ENCODE data around the gene MDC1.
"Not testable (repeated sequence)": the region's sequence is repeated elsewhere in the genome, so short reads cannot be mapped to it uniquely, and the experiment has no call there.

Gene MDC1, protein sequence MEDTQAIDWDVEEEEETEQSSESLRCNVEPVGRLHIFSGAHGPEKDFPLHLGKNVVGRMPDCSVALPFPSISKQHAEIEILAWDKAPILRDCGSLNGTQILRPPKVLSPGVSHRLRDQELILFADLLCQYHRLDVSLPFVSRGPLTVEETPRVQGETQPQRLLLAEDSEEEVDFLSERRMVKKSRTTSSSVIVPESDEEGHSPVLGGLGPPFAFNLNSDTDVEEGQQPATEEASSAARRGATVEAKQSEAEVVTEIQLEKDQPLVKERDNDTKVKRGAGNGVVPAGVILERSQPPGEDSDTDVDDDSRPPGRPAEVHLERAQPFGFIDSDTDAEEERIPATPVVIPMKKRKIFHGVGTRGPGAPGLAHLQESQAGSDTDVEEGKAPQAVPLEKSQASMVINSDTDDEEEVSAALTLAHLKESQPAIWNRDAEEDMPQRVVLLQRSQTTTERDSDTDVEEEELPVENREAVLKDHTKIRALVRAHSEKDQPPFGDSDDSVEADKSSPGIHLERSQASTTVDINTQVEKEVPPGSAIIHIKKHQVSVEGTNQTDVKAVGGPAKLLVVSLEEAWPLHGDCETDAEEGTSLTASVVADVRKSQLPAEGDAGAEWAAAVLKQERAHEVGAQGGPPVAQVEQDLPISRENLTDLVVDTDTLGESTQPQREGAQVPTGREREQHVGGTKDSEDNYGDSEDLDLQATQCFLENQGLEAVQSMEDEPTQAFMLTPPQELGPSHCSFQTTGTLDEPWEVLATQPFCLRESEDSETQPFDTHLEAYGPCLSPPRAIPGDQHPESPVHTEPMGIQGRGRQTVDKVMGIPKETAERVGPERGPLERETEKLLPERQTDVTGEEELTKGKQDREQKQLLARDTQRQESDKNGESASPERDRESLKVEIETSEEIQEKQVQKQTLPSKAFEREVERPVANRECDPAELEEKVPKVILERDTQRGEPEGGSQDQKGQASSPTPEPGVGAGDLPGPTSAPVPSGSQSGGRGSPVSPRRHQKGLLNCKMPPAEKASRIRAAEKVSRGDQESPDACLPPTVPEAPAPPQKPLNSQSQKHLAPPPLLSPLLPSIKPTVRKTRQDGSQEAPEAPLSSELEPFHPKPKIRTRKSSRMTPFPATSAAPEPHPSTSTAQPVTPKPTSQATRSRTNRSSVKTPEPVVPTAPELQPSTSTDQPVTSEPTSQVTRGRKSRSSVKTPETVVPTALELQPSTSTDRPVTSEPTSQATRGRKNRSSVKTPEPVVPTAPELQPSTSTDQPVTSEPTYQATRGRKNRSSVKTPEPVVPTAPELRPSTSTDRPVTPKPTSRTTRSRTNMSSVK (N-terminal part only)

DNA sequence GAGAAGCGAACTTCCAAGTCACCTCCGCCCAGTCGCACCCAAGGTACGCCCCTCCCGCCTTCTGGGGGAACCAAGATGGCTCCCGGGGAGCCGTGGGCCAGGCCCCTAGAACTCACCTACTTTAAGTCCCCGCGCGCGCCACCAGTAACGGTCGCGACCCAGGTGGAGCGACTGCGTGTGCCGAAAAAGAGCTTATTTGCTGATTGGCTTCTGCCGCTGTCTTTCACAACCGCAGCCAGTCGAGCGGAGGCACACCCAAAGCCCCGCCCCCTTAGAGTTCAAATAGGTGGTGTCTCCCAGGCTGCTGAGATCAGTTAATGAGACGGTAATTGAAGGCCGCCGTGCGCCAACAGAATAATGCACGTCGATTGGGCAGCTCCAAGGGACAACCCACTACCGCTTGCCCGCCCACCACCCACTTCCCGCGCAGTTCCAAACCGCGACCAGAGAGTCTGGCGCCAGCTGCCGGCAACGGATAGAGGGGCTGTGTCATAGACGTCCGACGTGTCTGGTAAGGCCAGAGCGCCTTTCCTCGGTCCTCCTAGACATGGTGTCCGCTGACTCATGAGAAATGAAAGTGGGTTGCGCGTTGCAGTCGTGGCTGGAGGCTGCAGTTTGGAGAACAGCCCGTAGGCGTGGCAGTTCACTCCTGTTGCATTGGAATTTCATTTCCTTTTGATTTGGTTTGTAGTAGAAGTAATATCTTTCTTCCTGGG is at the start of gene MDC1:
Gene MDC1, minus strand, starts transcription at position 153 of the 716 bp plus-strand sequence. CDS start 2,106 bp downstream, outside the sequence.
- peak; percentile 96 for DNase-seq (ENCODE audit: low spot score)

DNA sequence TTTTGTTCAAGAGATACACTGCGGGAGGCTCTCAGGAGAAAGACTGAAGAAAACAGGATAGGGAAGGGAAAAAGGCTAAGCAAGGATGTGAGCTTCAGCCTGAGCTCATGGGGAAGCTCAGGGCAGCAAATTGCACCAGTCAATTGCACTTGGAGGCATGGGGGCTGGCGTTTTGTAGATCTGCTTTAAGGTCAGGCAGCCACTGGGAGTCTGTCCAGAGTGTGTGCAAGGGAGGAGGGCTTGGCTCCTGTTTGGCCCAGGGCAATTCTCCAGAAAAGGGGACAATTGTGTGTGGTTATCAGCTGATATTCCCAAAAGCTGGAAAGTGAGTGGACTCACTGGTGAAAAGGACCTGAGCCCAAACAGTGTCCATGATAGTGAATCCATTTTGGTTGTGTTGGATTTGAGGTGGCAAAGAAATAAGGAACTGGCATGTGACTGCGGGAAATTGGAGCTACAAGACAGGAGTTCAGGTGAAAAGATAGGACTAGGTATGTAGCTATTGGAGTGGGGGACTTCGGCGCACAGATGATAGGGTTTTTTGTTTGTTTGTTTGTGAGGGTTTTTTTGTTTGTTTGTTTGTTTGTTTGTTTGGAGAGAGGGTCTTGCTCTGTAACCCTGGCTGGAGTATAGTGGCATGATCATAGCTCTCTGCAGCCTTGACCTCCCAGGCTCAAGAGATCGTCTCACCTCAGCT is 49.5 kb upstream of the MDC1 start:
- DNase-seq (ENCODE audit: low spot score), result no peak

GRCh38 chr6:30765495-30765894 is 48.4 kb upstream of the MDC1 start:
- not testable (repeated sequence) for DNase-seq (ENCODE audit: low spot score)

DNA sequence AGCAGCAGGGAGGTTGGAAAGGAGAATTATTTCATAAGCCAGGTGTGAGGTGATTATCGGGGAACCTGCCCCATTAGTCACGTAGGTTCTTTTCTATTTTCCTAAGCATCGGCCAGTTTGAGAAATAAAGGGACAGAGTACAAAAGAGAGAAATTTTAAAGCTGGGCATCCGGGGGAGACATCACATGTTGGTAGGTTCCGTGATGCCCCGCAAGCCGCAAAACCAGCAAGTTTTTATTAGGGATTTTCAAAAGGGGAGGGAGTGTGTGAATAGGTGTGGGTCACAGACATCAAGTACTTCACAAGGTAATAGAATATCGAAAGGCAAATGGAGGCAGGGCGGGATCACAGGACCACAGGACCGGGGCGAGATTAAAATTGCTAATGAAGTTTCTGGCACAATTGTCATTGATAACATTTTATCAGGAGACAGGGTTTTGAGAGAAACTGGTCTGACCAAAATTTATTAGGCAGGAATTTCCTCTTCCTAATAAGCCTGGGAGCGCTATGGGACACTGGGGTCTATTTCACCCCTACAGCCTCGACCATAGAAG is 47.5 kb upstream of the MDC1 start:
- DNase-seq (ENCODE audit: low spot score), result not testable (repeated sequence)

- no peak for DNase-seq (ENCODE audit: low spot score)
Measured at GRCh38 chr6:30763618-30764489, 46.8 kb upstream of the MDC1 start.

- no peak for DNase-seq (ENCODE audit: low spot score)
Measured at GRCh38 chr6:30763155-30763617, 46.1 kb upstream of the MDC1 start.

- DNase-seq (ENCODE audit: low spot score), result no peak
Measured at GRCh38 chr6:30761791-30762429, 44.8 kb upstream of the MDC1 start.

GRCh38 chr6:30760549-30760948 is 43.5 kb upstream of the MDC1 start:
- DNase-seq (ENCODE audit: low spot score), result no peak

- DNase-seq (ENCODE audit: low spot score), result no peak
Measured at GRCh38 chr6:30759575-30760239, 42.6 kb upstream of the MDC1 start.

DNA sequence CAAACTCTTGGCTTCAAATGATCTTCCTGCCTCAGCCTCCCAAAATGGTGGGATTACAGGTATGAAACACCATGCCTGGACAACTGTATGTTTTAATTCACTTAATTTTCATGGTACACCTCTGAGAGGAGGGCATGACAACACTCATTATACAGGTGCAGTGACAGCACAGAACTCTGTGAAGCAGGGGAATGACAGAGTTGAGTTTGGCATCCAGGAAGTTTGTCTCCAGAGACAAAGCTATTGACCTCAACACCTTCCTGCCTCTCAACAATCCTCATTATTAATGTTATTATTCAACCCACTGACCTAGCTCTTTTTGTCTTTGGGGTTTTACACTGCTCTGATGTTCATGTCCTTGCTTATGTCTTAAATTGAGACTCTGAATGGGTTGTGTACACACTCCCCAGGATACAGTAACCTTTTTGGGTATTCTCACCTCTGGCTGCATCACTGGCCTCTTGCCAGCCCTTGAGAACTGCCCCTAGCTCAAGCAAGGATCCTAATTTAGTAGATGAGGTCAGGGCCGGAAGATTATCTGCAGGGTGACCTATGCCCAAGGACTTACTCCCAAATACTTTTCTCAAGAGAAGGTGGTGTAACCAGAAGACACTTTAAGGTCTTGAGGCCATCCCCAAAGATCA is 40.3 kb upstream of the MDC1 start:
- DNase-seq (ENCODE audit: low spot score), result no peak

DNA sequence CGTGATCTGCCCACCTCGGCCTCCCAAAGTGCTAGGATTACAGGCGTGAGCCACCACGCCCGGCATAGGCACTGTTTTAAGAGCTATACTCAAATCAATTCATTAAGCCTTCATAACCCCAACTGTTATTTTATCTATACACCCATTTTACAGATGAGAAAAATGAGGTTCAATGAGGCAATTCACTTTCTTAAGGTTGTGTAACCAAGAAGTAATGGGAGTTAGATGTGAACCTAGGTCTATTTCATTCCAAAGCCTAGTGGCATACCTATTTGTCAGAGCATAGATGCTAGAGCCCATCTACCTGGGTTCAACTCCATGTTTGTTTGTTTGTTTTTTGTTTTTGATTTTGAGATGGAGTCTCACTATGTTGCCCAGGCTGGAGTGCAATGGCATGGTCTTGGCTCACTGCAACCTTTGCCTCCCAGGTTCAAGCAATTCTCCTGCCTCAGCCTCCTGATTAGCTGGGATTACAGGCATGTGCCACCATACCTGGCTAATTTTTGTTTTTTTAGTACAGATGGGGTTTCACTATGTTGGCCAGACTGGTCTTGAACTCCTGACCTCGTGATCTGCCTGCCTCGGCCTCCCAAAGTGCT is 39.4 kb upstream of the MDC1 start:
- not testable (repeated sequence) for DNase-seq (ENCODE audit: low spot score)

DNA sequence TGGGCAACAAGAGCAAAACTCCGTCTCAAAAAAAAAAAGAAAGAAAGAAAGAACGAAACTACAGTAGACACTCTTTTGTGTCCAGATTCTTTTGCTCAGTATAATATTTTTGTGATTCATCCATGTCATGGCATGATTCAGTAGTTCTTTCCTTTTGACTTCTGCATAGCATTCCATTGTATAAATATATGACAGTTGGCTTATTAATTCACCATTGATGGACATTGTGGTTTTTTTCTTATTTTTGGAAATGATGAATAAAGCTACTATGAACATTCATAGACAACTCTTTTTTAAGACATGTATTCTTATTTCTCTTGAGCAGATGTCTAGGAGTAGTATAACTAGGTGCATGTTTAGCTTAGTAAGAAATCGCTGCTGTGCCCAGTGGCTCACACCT is 37.5 kb upstream of the MDC1 start:
- DNase-seq (ENCODE audit: low spot score), result no peak

DNA sequence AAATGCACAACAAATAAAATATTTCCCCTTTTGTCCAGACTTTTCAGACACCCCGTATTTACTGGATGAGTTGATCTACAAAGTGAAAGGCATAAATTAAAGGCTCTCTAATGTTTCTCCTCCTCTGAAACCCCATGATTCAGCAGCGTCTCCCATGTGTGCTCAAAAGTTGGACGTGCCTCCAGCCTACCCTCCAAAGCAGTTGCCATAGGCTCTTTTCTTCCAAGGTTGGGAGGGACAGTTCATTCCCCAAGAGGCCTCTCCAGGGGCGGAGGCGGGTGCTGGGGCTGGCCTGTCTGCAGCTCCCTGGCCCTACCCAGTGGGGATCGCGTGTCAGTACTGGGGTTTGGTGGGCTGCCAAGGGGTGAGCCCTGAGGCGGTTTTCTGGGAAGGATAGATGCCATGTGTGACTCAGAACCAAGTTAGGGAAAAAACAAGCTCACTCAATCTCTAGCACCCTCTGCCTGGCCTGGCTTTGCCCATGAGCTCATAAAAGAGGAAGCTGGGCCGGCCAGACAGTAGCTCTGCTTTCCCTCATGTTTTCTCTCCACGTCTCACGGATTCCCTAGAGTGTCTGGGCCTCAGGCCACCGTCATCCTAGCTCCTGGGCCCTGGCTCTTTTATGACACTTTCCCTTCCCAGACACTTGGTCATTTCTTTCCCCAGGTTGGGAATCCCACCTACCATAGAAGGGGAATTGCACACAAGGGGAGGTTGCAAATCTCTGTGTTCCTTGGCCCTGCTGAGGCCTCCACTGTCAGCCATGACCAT is 35.3 kb upstream of the MDC1 start:
- no peak for DNase-seq (ENCODE audit: low spot score)

DNA sequence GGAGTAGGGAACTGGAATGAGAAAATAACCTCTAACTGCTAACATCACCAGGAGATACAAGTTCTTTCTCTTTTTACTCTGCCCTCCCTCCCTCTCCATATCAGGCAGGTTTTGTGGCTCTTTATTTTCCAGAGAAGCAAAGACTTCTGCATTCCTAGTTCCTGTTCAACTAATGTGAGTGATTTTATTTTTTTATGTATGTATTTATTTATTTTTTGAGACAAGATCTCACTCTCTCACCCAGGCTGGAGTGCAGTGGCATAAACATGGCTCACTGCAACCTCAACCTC is 33.2 kb upstream of the MDC1 start:
- DNase-seq (ENCODE audit: low spot score), result no peak

DNA sequence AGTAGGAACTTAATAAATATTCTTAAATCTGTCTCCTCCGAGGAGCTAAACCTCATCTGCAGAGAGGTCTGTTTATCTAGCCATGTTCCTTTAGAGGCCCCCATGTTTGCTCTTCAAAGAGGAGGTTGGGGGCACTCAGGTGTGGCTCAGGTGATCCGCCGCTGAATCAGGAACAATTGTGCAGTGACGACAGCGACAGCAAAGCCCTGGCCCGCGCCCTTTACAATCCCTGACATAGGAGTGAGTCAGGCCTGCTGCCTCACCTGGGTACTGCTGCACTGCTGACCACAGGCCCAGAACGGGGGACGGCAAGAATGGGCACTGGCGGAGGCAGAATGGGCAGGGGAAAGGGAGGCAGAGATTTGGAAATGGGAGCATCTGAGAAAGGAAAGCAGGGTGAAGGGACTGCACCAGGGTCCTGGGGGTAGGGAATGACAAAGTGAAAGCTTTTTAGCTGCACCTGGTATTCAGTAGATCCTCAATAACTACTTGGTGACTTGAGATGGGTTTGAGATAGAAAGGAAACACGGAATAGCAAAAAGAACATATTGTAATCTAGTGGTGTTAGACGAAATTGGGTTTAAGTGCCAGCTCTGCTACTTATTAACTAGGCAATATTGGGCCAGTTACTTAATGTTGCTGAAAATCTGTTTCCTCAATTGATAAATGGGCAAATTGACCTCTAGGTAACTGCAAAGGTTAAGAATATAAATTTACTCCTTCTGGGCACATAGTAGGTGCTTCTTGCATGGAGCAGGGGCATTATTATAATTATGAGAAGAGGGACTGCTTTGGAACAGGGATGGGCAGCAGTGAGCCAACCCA is 32.7 kb upstream of the MDC1 start:
- DNase-seq (ENCODE audit: low spot score), result no peak

All from germinal center (tissue), 1 donor.